ENCODE results near the gene PAM16.
"Not testable (repeated sequence)": the region's sequence is repeated elsewhere in the genome, so short reads cannot be mapped to it uniquely, and the experiment has no call there.

PAM16 gene

DNA sequence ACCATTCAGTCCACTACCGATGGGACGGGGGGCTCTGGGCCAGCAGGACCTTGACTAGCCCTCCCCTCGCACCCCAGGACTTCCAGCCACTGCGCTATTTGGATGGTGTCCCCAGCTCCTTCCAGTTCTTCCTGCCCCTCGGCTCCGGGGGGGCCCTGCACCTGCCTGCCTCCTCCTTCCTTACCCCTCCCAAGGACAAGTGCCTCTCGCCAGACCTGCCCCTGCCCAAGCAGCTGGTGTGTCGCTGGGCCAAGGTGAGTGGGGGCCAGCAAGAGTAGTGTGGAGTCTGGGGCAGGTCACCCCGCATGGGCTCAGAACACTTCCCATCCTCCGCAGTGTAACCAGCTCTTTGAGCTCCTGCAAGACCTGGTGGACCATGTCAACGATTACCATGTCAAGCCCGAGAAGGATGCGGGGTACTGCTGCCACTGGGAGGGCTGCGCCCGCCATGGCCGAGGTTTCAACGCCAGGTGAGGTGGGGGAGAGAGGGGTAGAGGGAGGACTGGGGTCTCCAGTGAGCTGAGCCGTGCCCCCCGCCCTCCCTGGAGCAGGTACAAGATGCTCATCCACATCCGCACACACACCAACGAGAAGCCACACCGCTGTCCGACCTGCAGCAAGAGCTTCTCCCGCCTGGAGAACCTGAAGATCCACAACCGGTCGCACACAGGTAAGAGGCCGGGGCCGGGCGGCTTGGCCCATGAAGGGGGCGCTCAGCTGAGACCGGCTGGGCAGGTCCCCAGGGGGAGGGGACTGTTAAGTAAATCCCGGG lies 16.2 kb downstream of the PAM16 start:
- DNase-seq (ENCODE audit: low read depth in 2 of 2), result no peak

DNA sequence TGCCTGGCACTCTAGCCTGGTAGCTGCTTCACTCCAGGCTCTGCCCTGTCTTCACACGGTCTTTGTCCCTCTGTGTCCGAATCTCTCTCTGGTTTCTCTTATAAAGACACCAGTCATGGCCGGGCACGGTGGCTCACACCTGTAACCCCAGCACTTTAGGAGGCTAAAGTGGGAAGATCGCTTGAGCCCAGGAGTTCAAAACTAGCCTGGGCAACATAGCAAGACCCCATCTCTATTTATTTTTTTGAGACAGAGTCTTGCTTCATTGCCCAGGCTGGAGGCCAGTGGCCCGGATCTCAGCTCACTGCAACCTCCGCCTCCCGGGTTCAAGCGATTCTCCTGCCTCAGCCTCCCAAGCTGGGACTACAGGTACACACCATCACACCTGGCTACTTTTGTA lies 17.4 kb downstream of the PAM16 start:
- DNase-seq (ENCODE audit: low read depth in 2 of 2), result not testable (repeated sequence)

DNA sequence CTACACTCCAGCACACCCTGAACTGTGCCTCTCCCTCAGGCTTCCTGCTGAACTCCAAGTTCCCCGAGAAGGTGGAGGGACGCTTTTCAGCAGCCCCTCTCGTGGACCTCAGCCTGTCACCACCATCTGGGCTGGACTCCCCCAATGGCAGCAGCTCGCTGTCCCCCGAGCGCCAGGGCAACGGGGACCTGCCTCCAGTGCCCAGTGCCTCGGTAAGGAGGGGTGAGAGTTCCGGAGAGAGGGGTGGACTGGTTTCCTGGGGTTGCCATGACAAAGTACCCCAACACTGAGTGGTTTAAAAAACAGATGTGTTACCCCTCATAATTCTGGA lies 17.8 kb downstream of the PAM16 start:
- no peak for DNase-seq (ENCODE audit: low read depth in 2 of 2)

DNA sequence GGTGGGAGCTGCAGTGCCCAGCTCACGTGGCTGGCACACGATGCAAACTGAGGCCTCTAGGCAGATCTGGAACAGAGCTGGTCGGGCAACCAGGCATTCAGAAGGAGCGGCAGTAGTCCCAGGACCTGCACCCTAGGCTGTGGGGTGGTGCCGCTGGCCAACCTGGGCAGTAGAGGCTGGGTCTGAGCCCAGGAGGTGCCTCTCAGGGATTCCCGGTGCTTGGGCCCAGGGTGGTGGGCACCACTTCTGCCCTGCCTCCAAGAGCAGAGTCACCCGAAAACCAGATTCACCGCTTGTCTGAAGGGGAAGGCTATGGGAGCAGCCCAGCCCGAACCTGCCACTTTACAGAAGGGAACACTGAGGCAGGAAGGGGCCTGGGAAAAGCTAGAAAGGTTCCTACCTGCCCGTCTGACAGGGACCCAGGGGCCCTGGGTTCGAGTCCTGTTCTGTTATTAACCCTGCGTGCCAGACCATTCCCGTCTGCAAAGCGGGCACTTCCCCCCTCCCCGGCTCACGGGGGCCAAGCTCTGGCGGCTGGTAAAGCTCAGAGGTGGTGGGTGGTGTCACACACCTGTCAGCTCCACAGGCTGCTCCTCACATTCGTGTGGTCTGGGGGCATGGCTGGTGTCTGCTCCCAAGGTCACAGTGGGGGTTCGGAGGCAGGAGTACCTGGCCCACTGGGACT lies 18.4 kb downstream of the PAM16 start:
- no peak for DNase-seq (ENCODE audit: low read depth in 2 of 2)

DNA sequence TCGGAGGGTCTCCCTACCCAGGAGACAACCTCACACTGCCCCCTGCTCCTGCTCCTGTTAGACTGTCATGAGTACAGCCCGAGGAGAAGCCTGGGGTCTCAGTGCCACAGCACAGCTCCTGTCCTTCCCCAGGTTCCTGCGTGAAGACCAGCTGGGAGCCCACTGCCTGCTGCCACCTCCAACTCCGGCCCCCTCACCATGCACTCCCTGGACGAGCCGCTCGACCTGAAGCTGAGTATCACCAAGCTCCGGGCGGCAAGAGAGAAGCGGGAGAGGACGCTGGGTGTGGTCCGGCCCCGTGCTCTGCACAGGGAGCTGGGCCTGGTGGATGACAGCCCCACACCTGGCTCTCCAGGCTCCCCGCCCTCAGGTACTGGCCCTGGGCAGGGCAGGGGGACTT lies 19.0 kb downstream of the PAM16 start:
- DNase-seq (ENCODE audit: low read depth in 2 of 2), result no peak

DNA sequence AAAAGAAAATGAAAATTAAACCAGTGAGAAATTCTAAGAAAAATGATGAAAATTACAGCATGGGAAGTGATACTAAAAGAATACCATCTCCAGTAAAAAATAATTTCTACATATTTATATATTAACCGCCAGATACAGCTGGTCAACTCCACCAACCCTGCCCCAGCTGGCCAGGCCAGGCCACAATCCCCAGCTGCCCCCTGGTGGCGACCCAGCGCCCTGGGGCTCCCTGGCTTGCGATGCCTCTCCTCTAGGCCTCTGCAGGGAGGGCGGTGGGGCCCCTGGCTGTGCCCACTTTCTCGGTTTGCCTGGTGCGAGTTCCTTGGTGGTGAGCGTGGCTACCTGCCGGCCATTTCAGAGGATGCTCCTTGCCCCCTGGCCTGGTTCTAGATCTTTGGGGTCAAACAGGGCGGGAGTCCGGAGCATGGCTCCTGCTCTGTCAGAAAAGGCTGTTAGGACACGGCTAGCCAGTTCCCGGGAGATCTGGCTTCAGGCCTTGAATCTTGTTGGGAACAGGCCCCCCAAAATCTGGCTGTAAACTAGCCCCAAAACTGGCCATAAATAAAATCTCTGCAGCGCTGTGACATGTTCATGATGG lies 20.7 kb downstream of the PAM16 start:
- peak; percentile 46 to 68 for DNase-seq (ENCODE audit: low read depth in 2 of 2)

DNA sequence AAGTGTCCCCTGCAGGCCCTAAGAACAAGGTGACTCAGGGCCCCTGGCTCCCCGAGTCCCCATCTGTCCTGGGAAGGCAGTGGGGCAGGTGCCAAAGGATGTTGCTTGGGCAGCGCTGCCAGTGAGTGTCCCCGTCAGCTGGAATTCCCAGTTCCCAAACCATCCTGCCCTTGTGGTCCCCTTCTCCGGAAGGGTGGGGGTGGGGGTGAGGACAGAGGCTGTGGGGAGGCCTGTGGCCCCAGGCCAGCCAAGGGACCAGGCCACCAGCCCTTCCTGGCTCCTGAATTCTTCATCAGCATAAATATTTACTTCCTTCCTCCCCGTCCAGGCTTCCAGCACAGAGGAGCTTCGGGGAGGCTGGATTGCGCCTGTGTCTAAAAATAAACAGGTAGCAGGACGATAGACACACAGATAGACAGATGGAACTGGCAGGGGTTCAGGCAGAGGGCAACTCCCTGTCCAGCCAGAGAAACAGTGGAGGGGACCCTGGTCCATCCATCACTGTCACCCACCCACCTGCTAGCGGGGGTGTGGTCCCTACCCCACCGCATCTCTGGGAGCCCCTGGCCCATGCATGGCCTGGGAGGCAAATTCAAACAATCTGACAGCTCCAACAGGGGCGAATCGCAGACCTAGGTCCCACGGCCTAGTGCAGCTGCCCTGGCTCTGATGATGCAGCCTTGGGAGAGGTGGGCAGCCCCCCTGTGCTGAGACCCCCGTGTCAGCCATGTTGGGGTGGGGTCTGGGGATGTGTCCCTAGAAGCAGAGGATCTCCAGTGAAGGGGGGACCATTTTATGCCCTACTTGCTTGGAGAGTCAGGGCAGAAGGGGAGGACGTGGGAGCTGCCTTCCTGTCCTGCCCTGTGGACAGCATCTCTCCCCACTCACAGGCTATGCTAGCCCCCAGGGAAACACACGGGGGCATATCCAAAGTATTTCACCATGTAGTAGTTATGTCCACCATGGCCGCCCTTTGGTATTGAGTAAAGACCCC lies 22.0 kb downstream of the PAM16 start:
- DNase-seq (ENCODE audit: low read depth in 2 of 2), result no peak

DNA sequence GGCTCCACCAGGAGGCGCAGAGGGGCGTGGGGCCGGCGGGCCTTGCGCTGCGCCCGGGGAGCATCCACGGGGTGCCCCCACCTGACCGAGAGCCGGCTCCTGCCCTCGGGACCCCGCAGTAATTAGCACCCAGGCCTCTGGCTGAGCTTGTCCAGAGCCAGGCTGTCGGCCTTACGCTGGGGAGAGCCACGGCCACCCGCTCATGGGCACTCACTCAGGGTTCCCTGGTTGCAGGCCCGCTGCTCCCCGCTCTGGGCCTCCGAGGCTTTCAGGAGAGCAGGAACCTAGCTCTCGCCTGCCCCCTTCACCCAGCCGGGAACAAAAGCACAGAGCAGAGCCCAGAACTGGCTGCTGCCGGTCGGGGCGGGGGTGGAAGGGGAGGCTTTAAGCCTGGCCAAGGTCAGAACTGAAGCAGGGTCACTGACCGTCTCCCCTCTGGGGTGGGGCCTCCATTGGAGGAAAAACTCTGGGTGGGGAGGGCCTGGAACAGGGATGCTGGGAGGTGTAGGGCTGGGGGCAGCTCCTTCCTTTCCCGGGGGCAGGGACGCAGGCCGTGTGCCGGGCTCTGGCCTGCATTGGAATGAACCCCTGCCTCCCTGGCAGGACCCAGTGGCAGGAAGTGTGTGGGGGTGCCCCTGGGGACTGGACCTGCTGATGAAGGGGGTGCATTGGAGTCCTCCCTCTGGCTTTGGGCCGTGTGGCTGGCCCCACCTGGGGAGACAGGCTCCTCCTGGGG lies 22.9 kb downstream of the PAM16 start:
- DNase-seq (ENCODE audit: low read depth in 2 of 2), result peak in 1 of 2 donors; percentile 33

DNA sequence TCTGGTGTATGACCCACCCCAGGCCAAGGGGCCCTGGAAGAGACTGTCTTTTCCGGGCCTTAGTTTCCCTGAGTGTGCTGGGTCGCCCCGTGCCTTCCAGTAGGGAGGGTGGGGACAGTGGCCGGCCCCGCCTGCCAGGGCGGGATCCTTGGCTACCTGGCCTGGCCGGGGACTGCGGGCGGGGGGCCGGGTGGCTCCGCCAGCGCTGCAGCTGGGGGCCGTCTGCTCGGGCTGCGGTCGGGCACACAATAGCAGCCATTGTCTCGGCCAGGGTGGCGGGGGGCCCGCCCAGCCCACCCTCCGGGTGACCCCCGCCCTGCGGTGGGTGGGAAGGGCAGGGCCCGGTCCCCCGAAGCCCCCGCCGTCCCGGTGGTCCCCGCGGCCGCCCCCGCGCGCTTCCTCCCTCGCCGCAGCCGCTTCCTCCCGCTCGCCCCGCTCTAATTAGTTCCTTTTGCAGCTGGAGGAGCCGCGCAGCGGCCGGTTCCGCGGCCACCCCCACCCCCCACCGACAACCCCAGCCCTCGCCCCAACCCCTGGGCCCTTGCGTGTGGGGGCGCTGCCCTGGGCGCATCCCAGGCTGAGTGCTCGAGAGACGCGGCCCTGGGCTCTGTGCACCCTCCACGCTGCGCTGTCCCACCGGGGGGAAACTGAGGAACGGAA lies 23.6 kb downstream of the PAM16 start:
- no peak for DNase-seq (ENCODE audit: low read depth in 2 of 2)

DNA sequence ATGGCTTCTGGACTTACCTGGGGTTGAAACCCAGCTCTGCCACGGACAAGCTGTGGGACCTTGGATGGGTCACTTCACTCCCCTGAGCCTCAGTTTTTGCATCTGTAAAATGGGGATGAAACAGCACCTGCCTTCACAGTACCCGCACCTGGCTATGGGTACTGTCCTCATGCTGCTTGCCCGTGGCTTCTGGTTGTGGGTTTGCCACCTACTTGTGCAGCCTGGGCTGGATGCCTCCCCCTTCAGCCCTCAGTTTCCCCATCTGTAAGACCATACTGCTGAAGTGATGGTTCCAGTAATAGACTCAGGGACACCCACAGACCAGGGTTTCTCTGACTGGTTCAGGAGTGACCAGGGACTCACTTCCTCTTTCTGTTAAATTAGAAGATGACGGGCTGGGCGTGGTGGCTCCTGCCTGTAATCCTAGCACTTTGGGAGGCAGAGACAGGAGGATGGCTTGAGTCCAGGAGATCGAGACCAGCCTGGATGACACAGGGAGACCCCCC lies 25.8 kb downstream of the PAM16 start:
- no peak for DNase-seq (ENCODE audit: low read depth in 2 of 2)

DNA sequence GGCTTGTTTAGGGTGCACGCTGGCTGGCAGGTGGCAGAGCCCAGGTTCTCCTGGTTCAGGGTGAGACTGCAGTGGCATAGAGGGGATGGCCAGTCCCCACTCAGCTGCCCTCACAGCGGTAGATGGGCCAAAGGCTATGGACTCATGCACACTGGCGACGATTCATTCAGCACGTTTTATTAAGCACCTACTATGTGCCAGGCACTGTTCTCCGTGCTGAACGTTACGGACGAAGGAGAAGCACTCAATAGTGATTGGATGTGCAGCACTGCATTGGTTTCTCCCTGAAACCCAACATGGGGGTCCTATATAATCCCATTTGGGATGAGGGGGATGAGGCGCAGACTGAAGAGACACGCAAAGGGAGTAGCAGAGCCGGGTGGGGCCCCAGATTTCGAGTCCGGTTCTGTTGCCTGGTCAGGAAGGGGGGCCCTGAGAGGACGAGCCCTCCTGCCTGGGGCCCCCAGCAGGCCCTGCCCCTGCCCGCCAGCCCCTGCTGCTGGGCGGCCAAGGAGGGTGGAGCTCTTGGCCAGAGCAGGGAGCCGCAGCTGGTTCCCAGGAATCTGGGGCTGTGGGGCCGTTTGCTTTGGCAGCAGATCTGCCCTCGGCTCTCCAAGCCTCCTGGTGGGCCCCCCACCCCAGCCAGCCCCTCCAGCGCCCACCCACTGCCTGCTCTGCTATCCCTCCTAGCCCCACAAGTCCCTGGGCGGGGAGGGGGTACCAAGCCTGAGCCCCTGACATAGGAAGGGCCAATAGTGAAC lies 26.4 kb downstream of the PAM16 start:
- no peak for DNase-seq (ENCODE audit: low read depth in 2 of 2)

DNA sequence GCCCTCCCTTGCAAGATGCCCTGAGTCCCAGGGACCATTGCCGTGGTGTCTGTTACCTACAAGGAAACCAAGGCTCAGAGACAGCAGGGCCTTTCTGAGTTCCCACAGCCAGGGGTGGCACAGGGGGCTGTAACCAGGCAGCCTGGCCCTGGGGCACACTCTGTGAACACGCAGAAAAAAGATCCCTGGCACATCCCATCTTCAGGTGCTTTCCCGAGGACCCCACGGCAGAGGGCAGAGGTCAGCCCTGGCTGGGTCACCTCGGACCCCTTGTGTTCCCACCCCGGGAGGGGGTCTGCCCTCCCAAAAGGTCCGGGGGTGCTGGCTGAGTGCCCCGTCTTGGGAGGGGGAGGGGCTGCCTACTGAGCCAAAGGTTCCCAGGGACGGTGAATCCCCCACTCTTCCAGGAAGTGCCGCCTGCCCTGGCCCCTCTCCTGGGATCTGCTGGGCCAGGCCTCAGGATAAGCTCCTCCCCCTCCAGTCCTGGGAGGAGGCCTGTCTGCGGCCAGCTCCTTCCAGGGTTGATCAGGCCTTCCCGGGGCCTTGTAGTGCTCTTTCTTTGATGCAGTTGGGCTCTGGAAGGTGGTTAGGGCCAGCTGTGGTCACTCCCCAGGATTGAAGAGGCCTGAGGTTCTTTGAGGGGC lies 27.2 kb downstream of the PAM16 start:
- no peak for DNase-seq (ENCODE audit: low read depth in 2 of 2)

DNA sequence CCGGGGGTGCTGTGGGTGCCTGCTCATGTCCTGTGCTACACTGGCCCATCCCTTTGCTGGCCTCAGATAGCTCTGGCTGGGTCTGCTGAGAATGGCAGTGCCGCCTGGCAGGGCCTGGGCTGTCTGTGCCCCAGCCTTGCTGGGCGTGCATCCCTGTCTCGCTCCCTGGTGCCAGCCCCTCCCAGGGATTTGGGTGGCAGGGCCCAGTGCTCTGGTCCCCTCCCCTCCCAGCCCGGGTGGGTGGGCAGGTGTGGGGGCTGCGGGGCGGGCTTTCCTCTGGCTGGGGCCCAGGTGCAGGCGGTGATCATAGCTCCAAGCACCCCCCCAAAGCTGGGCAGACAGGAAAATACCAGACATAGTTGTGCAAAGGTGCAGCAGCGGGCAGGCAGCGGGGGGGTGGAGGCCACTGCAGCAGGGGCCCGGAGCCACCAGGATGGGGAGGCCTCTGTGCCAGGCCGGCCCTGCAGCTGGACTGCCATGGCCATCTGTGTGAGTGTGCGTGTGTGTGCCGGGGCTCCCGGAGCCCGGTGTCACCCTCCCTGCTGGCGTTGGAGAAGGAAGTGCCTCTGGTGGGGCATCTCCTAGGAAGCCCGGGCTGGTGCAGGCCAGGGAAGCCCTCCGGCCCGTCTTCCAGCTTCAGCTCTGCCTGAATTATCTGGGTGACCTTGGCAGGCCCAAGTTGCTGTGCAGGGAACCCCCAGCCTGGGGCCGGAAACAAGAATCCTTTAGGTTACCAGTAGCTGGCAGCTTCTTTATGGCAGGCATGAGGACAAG lies 27.9 kb downstream of the PAM16 start:
- no peak for DNase-seq (ENCODE audit: low read depth in 2 of 2)

DNA sequence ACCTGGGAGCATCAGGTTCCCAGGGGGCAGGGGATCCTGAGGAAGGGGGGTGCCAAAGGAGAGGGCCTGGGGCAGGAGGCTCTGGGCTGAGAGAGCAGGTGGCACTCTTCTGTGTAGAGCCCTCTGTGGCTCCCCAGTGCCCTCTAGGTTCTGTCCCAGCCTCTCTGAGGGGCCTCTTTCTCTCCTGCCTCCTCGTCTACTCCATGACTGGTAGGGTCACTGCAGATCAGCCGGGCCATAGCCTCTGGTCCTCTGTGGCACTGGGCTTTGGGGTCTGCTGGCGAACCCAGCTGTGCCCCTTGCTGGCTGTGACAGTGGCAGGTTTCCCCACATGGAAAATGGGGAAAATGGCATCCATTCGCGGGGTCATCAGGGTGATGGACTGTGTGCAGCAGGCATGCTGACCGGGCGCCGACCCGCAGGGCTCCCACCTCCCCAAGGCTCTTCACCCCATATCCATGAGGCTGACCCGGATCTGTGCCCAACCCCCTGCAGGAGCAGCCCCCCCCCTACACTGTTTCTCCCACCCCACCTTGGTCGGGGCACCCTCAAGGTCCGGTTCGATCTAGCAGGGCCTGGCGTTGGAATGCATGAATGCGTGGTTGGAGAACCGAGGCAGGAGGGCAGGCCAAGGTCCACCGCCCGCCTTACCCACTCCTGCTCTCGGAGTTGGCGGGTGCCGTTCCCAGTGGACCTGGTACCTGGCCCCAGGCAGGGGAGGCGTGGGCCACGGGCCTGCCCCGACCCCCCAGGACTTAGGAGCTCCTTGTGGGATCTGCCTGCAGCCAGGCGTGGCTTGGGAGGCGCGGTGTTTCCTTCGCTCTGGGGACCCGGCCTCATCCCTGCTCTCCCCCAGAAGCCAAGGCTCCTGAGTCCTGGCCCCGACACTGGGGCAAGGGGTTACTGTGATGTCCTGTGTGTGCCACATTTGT lies 28.7 kb downstream of the PAM16 start:
- no peak for DNase-seq (ENCODE audit: low read depth in 2 of 2)

DNA sequence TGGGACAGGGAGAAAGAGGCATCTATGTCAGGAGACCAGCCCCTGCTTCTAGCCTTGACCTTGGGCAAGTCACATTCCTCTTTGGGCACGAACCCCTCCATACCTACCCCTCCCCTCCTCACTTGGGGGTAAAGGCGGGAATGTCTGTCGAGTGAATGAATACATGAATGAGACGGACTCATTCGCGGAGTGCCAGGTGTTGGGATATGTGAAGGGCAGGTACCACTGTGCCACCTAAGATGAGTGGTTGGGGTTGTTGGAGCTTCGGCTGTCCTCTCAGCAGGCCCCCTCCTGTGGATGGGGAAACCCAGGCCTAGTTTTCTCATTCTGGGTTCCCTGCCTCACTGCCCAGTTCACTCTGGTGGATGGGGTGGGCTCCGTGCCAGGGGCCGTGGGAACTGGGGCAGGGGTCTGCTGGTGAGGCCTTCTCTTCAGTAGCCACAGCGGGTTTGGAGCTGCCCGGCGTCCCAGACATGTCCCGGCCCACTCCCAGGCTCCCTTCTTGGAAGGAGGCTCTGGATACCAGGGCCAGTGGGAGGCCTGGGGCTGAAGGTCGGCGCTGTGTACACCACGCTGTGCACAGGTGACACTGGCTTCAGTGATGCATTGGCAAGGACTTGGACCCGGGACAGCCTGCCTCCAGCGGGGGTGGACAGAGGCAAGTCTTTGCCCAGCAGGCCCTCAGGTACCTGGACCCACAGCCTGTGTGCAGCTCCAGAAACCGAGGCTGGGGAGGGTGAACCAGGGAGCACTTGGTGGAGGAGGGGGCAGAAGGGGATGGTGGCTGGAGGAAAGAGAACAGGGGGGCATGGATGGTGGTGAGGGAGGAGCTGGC lies 29.6 kb downstream of the PAM16 start:
- DNase-seq (ENCODE audit: low read depth in 2 of 2), result no peak

DNA sequence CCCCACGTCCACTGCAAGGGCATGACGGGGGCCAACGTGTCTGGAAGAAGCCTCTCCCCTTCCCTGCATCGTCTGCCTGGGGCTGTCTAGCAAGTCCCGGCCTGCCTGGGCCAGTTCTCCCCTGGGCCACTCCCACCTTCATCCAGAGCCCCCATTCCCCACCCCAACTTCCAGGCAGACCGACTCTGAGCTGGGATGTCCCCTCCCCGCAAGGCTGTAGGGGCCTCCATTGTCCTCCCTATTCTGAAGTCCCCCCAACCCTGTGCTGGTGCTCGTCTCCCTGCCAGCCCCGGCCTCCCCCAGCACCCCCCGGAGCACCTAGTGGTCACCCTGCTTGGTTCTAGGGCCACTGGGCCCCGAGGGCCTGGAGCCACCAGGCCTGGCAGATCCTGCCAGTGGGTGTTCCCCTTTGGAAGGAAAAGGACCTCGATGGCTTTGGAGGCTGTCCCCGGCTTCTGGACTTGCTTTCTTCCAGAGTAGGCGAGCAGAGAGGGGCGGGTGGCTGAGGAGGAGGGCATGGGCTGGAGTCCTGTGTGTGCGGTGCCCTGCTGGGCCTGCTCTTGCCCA lies 30.5 kb downstream of the PAM16 start:
- DNase-seq (ENCODE audit: low read depth in 2 of 2), result no peak
